OCI-M1 (cell line): ENCODE results near the gene CKM.
A peak's percentile ranks its signal among the peaks of the same experiment; 100 is the strongest.

Experiments
- DNase-seq: peaks from one replicate; lab custom pipeline; 2025; lab: John Stamatoyannopoulos, UW

The CKM gene

DNA sequence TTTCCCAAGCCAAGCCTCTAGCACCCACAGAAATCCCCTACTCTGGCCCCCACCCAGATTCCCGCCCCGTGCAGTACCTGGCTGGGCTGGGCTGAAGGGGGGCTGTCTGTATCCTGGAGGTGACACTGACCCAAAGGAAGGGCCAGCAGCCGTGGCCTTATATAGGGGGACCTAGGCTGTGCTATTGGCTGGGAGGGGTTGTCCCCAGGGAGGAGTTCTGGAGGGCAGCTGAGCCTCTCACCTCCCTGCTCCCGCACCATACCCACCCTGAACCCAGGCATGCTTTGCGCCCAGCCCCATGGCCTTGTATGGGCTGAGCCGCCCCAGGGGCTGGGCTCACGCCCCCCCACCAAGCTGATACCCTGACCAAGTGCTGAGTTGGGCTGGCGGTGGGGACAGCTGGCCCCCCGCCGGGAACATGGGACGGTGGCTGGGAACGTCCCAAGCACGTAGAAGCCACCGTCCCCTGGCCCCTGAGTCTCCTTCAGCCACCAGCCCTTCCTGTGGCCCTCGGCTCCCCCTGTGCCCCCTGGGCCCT is at the start of gene CKM:
CKM (minus strand) TSS at position 132 of the 538 bp plus-strand sequence. CDS start 3,162 bp downstream, outside the sequence.
- no peak for DNase-seq

GRCh38 chr19:45370410-45371204 is 47.9 kb upstream of the CKM start, which contains the start of gene ERCC2:
TSS of gene ERCC2 (minus strand) at chr19:45370573. CDS start at chr19:45370540, 33 bp downstream.
- peak; percentile 99 for DNase-seq

DNA sequence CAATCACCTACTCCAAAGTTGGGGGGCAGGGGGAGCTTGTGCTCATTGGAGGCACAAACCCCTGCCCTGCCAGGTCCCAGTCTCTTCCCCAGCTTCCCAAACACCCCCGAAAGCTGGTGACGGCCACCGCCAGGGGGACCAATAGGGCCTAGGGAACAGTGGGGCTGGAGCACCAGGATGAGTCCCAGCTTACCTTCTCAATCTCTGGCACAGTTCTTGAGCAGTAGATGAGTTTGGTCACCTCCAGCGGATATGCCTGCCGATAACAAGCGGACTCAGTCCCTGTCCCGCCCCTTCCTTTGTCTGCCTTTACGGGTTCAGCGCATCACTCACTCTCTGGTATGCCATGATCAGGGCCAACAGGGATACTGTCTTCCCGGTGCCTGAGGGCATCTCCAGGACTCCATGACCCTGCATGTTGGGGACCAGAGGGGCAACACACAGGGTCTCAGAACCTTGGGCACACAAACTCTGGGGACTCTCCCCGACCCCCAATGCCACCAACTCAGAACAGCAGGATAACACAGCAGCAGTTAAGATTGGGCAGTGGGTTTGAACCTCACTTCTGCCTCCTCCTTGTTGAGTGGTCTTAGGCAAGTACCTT is 46.2 kb upstream of the CKM start:
- DNase-seq = no peak

GRCh38 chr19:45368127-45368526 is 45.5 kb upstream of the CKM start:
- no peak for DNase-seq

DNA sequence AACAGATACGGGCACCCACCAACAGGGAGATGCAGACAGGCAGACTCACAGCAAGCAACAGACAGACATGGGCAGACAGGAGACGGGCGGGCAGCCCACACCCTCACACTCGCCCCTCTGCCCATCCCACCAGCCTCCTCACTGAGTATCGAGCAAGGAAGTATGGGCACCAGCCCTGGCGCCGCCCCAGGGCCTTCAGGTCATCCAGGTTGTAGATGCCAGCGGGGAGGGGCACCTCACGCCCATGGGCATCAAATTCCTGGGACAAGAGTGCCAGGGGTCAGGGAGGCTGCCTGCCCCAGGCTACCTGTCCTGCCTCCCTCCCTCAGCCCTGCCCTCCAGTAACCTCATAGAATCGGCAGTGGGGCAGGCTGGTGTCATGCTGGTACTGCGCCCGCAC is 42.0 kb upstream of the CKM start:
- DNase-seq = no peak

- DNase-seq = no peak
Observed at GRCh38 chr19:45363861-45364459, 41.3 kb upstream of the CKM start.

GRCh38 chr19:45362291-45362690 is 39.6 kb upstream of the CKM start:
- no peak for DNase-seq

- DNase-seq = no peak
Observed at GRCh38 chr19:45361608-45362007, 38.9 kb upstream of the CKM start.

- DNase-seq = no peak
Observed at GRCh38 chr19:45358213-45358792, 35.6 kb upstream of the CKM start.

DNA sequence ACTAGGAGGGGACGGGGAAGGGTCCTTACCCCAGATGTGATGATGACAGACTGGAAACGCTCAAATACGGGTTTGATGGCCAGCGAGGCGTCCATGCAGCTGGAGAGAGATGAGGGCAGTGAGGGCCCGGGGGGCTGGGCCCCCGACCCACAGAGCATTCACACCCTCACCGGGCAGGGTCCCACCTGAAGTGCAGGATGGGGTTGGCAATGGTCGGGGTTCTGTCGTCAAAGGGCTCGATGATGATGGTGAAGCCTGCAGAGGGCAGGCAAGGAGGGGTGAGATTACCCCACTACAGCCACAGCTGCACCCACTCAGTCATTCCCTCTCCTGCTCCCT is 34.7 kb upstream of the CKM start:
- DNase-seq = no peak

DNA sequence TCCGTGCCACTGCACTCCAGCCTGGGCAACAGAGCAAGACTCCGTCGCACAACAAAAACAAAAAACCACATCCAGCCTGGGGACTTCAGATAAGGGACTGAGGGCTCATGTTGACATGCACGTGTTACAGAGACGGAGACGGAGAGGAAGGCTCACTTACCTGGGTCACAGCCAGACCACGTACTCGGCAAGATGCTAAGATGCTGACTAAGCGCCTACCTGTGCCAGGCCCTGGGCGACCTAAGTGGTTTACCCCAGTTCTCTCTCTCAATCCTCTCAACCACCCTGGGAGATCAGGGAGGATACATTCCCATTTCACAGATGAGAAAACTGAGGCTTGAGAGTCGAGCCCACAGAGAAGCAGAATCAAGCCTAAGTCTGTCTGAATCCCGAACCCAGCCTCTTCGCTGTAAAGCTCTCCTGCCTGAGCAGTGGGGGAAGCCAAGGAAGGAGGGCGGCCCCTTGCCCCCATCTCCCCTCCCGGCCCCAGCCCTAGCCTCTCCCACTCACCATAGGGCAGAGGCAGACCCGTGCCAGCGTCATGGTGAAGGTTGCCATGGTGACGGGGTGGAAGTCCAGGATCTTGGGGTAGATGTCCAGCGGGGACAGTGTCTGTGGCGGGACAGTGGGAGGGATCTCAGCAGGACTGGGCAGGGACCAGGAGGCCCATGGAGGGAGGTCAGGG is 34.2 kb upstream of the CKM start:
- DNase-seq = no peak

- no peak for DNase-seq
Observed at GRCh38 chr19:45355910-45356309, 33.2 kb upstream of the CKM start.

DNA sequence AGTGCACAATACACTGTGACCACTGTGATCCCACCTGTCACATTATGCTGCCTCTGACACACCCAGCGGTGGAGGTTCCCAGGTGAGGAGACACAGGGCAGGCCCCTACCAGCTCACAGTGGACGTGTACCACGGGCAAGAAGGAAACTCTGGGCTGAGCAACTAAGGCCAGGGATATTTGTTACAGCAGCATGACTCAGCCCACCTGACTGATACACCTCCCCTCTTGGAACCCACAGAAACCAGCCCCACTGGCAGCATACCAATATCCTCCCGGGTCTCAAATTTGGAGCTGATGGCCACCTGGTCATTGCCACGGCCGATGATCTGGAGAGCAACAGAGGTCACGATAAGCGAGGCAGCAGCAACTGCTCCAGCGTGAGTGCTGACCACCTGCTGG is 32.7 kb upstream of the CKM start:
- DNase-seq = no peak

DNA sequence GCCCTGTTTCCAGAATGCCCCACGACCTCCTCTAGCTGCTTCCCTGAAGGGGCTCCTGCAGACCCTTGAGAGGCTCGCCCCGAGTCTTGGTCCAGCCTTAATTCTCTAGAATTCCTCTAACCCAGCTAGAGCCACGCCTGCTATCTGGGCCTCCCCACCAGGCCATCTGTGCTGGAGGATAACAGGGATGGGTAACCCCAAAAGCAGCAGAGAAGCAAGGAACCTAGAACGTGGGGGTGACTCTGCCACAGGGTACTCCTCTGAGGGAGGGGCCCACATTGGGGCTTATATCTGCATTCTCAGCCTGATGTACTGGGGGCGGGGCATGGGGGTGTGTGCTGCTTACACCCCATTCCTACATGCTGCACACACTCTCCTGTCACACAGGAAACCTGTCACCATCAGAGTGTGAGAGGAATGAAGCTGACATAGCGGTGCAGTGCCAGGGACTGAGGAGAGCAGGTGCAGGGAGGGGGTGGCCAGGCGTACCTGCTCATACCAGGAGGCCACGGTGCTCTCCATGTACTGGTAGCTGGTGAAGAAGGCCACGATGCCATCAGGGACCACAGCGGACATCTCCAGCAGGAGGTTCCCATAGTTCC is 31.7 kb upstream of the CKM start:
- DNase-seq = no peak

DNA sequence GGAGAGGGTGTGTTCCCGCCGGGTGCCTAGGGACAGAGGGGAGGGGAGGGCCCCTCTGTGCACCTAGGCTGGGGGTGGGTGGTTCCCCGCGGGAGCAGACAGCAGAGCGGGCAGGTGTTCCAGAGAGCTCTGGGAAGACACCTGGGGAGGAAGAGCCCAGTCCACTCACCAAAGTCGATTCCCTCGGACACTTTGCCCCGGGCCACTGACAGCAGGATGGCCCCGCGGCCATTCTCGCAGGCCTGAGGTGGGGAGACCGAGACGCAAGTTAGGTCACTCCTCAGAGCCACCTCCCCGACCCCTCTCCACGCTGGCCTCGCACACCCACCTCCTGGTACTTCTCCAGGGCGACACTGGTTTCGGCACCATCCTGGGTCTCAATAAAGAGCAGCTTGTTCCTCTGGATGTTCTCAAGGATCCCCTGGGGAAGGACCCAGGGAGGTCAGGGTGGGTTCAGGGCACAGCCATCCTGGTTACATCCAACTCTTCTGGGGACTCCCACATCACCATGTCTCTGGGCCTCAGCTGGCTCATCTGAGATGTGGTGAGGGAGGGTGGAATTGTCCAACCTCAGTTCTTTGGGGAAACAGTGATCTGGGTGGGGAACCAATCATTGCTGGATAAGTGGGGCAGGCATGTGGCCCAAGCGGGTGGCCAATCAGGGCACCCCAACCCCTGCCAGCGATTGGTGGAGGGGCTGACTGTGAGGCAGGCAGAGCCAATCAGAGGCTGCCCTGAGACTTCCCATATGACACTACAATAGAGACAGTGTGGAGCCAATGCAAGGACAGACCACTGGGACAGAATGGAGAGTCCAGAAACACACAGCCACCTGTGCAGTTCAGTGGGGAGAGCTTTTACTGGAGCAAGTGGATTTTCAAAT is 30.5 kb upstream of the CKM start:
- no peak for DNase-seq

DNA sequence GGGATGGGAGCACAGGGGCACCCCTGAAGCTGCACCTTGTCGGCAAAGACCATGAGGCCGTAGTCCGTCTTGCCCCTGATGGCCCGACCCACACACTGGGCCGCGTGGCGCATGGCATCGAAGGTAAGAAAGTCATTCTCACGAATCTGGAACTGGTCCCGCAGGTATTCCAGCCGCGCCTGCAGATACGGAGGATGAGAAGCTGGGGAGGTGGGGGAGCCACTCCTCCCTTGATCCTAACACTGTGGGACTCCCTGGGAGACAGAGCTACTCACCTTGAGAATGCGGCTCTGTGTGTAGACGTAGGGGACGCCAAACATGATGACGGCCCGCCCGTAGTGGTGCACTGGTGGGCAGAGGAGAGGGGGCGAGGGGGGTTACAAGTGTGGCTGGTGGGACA is 29.8 kb upstream of the CKM start:
- no peak for DNase-seq

- DNase-seq = no peak
Observed at GRCh38 chr19:45352062-45352461, 29.4 kb upstream of the CKM start.

- DNase-seq = no peak
Observed at GRCh38 chr19:45351401-45351952, 28.8 kb upstream of the CKM start.

GRCh38 chr19:45350477-45351058 is 27.9 kb upstream of the CKM start:
- DNase-seq = no peak

- DNase-seq = no peak
Observed at GRCh38 chr19:45349430-45349941, 26.8 kb upstream of the CKM start.
